GM18909 (cell line): ENCODE measurements around the gene LDOC1.
"Not testable (repeated sequence)": the region's sequence is repeated elsewhere in the genome, so short reads cannot be mapped to it uniquely, and the experiment has no call there.

Experiments used
- ATAC-seq: cut with Tn5 transposase; IDR thresholded peaks from one replicate; pipeline ENCODE4 v1.9.1; 2021; ENCODE audit warnings: mild to moderate bottlenecking; ENCODE audit not compliant: unreplicated experiment, poor library complexity

LDOC1 gene

DNA sequence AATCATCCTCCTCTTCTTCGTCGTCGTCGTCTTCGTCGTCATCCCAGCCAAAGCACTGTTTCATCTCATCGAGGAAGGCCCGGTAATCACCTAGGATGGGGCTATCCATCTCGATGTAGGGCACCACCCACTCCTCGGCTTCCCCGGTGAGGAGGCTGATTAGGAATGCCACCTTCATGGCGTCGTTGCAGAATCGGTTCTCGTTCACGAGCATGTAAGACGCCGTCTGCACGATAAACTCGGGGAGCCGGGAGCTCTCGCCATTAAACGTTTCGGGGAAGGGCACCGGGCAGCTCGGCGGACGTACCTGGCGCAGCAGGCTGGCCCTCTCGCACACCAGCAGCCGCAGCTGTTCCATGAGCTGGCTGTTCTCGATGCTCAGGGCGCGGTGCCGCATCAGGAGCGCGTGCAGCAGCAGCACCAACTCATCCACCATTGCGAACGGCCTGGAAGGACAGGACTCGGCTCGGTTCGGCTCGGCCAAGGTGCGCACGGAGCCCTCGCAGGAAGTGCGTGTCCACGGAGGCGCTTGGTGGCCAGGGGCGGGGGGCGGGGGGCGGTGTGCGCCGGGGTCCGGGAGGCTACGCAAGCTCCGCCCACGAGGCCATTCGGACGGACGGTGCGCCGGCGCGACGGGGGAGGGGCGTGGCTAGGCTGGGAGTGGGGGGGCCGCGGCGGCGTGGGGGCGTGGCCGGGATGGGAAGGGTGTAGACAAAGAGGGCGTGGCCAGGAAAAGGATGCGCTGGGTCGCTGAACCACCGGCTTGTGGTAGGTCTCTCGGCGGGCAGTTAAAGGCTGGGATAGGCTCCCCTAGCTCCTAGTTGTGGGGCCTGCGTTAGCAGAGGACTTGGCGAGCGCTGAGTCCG is at the start of gene LDOC1:
TSS of gene LDOC1 (minus strand) at position 544 of the 866 bp plus-strand sequence. CDS start at position 436, 108 bp downstream.
- no peak for ATAC-seq

GRCh38 chrX:141221611-141222010 is 44.7 kb upstream of the LDOC1 start:
- ATAC-seq, result no peak

- ATAC-seq, result no peak
These were observed 43.5 kb upstream of the LDOC1 start for GRCh38 chrX:141220342-141221008.

- ATAC-seq, result no peak
These were observed 37.3 kb upstream of the LDOC1 start for GRCh38 chrX:141214196-141214595.

- no peak for ATAC-seq
These were observed 25.0 kb upstream of the LDOC1 start for GRCh38 chrX:141201962-141202361.

DNA sequence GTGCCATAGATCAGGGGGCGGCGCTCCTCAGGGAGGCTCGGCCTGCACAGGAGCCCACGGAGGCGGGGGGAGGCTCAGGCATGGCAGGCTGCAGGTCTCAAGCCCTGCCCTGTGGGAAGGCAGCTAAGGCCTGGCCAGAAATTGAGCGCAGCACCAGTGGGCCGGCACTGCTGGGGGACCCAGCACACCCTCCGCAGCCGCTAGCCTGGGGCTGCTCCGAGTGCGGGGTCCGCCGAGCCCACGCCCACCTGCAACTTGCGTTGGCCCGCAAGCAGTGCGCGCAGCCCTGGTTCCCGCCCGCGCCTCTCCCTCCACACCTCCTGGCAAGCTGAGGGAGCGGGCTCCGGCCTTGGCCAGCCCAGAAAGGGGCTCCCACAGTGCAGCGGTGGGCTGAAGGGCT is 11.6 kb upstream of the LDOC1 start:
- not testable (repeated sequence) for ATAC-seq

GRCh38 chrX:141185366-141185765 is 8.4 kb upstream of the LDOC1 start:
- no peak for ATAC-seq

GRCh38 chrX:141183000-141183399 is 6.1 kb upstream of the LDOC1 start:
- no peak for ATAC-seq

DNA sequence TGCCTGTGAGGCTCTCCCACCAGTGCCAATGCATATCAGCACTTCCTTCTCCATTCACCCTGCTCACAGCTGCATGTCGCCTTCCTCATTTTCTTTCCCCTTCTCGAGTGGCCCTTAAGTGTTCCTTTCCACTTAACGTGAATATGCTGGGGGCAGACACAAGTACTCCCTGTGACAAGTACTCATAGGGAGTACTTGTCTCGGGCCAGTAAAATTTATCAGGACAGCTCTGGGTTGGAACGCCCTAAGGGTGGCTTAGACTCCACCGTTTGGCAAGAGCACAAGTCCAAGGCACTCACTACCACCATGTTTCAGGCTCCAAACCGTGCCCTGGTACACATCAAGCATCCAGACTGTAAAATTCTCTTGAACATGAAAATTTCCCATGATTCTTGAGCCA is 3.9 kb upstream of the LDOC1 start:
- no peak for ATAC-seq

- no peak for ATAC-seq
These were observed 1.1 kb downstream of the LDOC1 start for GRCh38 chrX:141175786-141176185.

DNA sequence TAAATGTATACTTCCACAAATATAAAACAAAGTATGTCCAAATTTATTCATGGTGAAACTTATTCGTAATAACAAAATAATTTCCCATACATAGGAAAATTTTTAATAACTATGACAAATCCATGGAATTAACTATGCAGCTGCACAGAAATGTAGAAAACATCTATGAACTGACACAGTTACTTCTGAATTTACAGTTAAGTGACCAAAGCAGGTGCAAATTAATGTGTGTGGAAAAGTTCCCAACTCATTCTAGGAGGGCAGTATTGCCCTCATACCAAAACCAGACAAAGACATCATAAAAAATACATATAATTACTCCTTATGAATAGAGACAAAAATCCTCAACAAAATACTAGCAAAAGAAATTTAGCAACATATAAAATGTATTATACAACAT is 12.5 kb downstream of the LDOC1 start:
- no peak for ATAC-seq

- no peak for ATAC-seq
These were observed 18.8 kb downstream of the LDOC1 start for GRCh38 chrX:141158084-141158483.

GRCh38 chrX:141155231-141155630 is 21.7 kb downstream of the LDOC1 start:
- ATAC-seq, result not testable (repeated sequence)

DNA sequence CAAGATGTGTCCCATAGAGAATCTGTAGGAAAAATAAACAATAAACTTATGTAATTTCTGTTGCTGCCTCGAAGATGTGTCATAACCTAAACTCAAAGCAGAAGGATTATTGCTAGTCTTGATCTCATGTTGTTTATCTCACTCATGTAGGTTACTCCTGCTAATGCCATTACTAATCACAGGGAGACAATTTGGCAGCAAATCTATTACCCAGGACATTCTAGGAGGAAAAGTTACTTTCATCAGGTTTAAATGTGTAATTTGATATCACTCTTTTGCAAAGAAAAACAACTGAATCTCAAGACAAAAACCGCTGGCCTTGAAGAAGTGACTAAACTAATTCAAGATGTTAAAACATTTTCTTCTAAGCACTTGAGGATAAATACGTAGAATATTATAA is 34.0 kb downstream of the LDOC1 start:
- ATAC-seq, result no peak

- no peak for ATAC-seq
These were observed 43.7 kb downstream of the LDOC1 start for GRCh38 chrX:141133272-141133671.

DNA sequence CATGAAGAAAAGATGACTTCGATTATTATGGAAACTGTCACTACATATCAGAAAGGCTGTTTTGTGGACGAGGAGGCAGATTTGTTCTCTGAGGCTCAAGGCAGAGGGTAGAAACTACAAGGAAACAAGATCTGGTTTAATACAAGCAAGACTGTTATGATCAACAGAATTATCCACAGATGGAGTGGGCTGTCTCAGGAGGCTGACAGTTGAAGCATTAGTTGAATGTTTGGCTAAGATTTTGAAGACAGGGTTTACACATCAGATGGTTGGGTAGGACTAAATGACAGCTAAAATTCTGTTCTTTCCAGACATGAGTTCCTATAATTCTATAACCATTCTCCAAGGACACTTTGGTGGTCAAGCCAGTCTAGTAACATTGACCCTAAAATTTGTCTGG is 49.8 kb downstream of the LDOC1 start:
- no peak for ATAC-seq
